Endothelial cell (in vitro differentiated cells): ENCODE data around the gene MYOCD. TPM values are rescaled to one million over a fixed set of nuclear protein-coding genes. Genes with fewer than 3 reads are reported as not detected.

Experiments
- DNase-seq: peaks from one replicate; pipeline ENCODE4 v3.0.0; 2021; ENCODE audit warnings: low spot score
- H3K27ac Mint-ChIP-seq: one replicate; pipeline ENCODE4 v1.8.0; 2021; ENCODE audit warnings: mixed read lengths, inconsistent platforms; ENCODE audit not compliant: unreplicated experiment
- H3K27me3 Mint-ChIP-seq: one replicate; pipeline ENCODE4 v1.8.0; 2021; ENCODE audit warnings: mild to moderate bottlenecking, moderate library complexity, mixed read lengths, inconsistent platforms; ENCODE audit not compliant: unreplicated experiment
- H3K36me3 Mint-ChIP-seq: one replicate; pipeline ENCODE4 v1.8.0; 2021; ENCODE audit warnings: mild to moderate bottlenecking, low read depth, mixed read lengths, inconsistent platforms; ENCODE audit not compliant: unreplicated experiment
- H3K4me1 Mint-ChIP-seq: one replicate; pipeline ENCODE4 v1.8.0; 2021; ENCODE audit warnings: mild to moderate bottlenecking, mixed read lengths, inconsistent platforms; ENCODE audit not compliant: unreplicated experiment
- H3K4me3 Mint-ChIP-seq: one replicate; pipeline ENCODE4 v1.8.0; 2021; ENCODE audit warnings: mild to moderate bottlenecking, mixed read lengths, inconsistent platforms; ENCODE audit not compliant: unreplicated experiment
- H3K9me3 Mint-ChIP-seq: one replicate; pipeline ENCODE4 v1.8.0; 2021; ENCODE audit warnings: mixed read lengths, inconsistent platforms; ENCODE audit not compliant: unreplicated experiment
- CTCF ChIP-seq: fragments of 200-600 bp; sonication (generic); IDR thresholded peaks from one replicate; pipeline ENCODE4 v1.5.0; 2021; ENCODE audit warnings: antibody characterized with exemption; ENCODE audit not compliant: unreplicated experiment
- total RNA-seq: library from RNA; stranded (reverse); fragmentation: NEBNext Ultra II Directional; extraction: Animal tissue kit (Norgen Biotek cat#: 25700); gene quantifications from one replicate; pipeline ENCODE4 v1.2.1, GENCODE V29; 2021; ENCODE audit not compliant: unreplicated experiment

MYOCD gene
- total RNA-seq, 1 donor from 2014 or later: 0.38 TPM

GRCh38 chr17:12680993-12681392 lies 15.3 kb downstream of the MYOCD start:
- no peaks in the 10 kb centered on the region for H3K36me3 Mint-ChIP-seq
- no peaks in the 10 kb centered on the region for H3K27me3 Mint-ChIP-seq
- H3K27ac Mint-ChIP-seq: no peak overlapping the region
- no peak for DNase-seq
- no peaks in the 10 kb centered on the region for H3K9me3 Mint-ChIP-seq
- no peaks in the 10 kb centered on the region for H3K4me1 Mint-ChIP-seq
- no peak overlapping the region for H3K4me3 Mint-ChIP-seq
- TF ChIP-seq CTCF: no peak

DNA sequence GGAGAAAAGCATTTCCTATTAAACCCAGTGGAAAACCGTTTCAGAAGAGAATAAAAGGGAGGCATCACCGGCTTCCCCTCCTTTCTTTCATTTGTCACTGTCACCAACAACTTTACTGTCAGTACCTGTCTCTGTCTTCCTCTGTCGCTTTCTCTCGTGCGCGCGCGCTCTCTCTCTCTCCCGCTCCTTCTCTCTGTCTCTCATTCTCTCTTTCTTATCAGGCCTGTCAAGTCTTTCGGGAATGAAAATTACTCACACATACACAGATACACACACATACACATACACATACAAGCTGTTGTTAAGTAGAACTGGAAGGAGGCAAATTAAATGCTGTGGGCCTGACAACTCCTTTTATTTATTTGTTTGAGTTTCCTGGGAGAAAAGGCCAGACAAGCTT lies 17.6 kb downstream of the MYOCD start:
- no peak overlapping the region for H3K4me3 Mint-ChIP-seq
- H3K27ac Mint-ChIP-seq: no peak overlapping the region
- no peak for TF ChIP-seq CTCF
- DNase-seq: no peak
- no peaks in the 10 kb centered on the region for H3K36me3 Mint-ChIP-seq
- H3K9me3 Mint-ChIP-seq: no peaks in the 10 kb centered on the region
- peaks cover under 1% of the 10 kb centered on the region for H3K27me3 Mint-ChIP-seq
- no peaks in the 10 kb centered on the region for H3K4me1 Mint-ChIP-seq

GRCh38 chr17:12686486-12686885 lies 20.8 kb downstream of the MYOCD start:
- no peaks in the 10 kb centered on the region for H3K4me1 Mint-ChIP-seq
- no peak overlapping the region for H3K4me3 Mint-ChIP-seq
- TF ChIP-seq CTCF: no peak
- H3K27ac Mint-ChIP-seq: no peak overlapping the region
- H3K9me3 Mint-ChIP-seq: no peaks in the 10 kb centered on the region
- H3K27me3 Mint-ChIP-seq: peaks cover 1% of the 10 kb centered on the region
- DNase-seq: no peak
- H3K36me3 Mint-ChIP-seq: no peaks in the 10 kb centered on the region

DNA sequence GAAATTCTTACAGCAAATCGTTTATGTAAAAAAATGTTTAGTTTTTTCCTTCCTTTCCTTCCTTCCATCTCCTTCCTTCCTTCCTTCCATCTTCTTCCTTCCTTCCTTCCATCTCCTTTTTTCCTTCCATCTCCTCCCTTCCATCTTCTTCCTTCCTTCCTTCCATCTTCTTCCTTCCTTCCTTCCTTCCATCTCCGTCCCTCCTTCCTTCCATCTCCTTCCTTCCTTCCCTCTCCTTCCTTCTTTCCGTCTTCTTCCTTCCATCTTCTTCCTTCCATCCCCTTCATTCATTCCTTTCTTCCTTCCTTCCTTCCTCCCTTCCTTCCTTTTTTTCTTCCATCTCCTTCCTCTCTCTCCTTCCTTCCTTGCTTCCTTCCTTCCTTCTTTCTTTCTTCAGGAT lies 22.7 kb downstream of the MYOCD start:
- Mint-ChIP-seq H3K27ac (no peak overlapping the region), H3K4me3 (no peak overlapping the region), H3K36me3 (no peaks in the 10 kb centered on the region), H3K27me3 (peaks cover 1% of the 10 kb centered on the region), H3K4me1 (no peaks in the 10 kb centered on the region), H3K9me3 (no peaks in the 10 kb centered on the region)
- no peak for TF ChIP-seq CTCF
- DNase-seq: no peak

DNA sequence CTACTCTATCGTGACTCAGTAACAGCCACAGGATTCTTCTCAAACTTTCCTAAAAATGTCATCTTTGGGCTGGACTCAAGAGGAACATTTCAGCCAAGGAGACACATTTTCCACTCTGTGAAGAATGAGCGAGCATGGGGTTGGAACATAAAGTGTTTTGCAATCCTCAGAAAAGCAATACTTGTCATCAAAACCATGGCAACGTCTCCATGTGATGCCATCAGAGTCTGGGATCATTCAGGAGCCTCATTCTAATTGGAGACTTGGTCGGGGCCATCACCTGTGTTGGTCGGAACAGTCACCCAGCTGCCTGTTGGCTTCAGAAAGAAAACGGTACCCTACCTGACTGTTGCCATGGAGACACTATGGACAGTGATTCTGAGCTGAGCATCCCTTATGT lies 25.5 kb downstream of the MYOCD start:
- no peak for DNase-seq
- no peak overlapping the region for H3K4me3 Mint-ChIP-seq
- H3K9me3 Mint-ChIP-seq: no peaks in the 10 kb centered on the region
- H3K36me3 Mint-ChIP-seq: no peaks in the 10 kb centered on the region
- peaks cover 1% of the 10 kb centered on the region for H3K27me3 Mint-ChIP-seq
- TF ChIP-seq CTCF: no peak
- H3K27ac Mint-ChIP-seq: no peak overlapping the region
- H3K4me1 Mint-ChIP-seq: no peaks in the 10 kb centered on the region
